CD14-positive monocyte (primary cell): Measurements from ENCODE around the gene DUSP21. TPM values are rescaled to one million over a fixed set of nuclear protein-coding genes. Genes with fewer than 3 reads are reported as not detected.

ENCODE experiments used
- DNase-seq, 3 donors: peaks; one replicate each; pipeline ENCODE4 v3.0.0-alpha.2; 2011 to 2022
- H2AFZ ChIP-seq: 2 replicates; pipeline ENCODE4 v1.6.0; 2012; ENCODE audit warnings: mild to moderate bottlenecking, low read depth, low read length, inconsistent platforms; ENCODE audit not compliant: insufficient read depth, poor library complexity, severe bottlenecking
- H3K27ac ChIP-seq, 2 donors: 1 replicate in 1 of 2; 2 replicates in 1 of 2; pipeline ENCODE4 v1.5.1; 2012 to 2013; ENCODE audit warnings: low read length in 2 of 2, control low read depth in 1 of 2, inconsistent platforms in 1 of 2, low read depth in 1 of 2, mild to moderate bottlenecking in 1 of 2
- H3K27me3 ChIP-seq, 2 donors: one replicate each; pipeline versions ENCODE4 v1.6.0 to v1.6.1; 2011 to 2013; ENCODE audit warnings: low read length in 2 of 2; ENCODE audit not compliant: control insufficient read depth in 2 of 2, insufficient read depth in 2 of 2
- H3K36me3 ChIP-seq, 2 donors: replicated peaks in 1 of 2; 1 replicate in 1 of 2; 2 replicates in 1 of 2; pipeline versions ENCODE4 v1.5.1 to v1.6.1; 2012 to 2013; ENCODE audit warnings: low read length in 2 of 2, control low read depth in 1 of 2, inconsistent platforms in 1 of 2, mild to moderate bottlenecking in 1 of 2; ENCODE audit not compliant: insufficient read depth in 2 of 2, control insufficient read depth in 1 of 2
- H3K4me1 ChIP-seq, 2 donors: 1 replicate in 1 of 2; 2 replicates in 1 of 2; pipeline versions ENCODE4 v1.5.1 to v1.6.1; 2012 to 2013; ENCODE audit warnings: low read length in 2 of 2, control low read depth in 1 of 2, inconsistent platforms in 1 of 2, mild to moderate bottlenecking in 1 of 2, moderate library complexity in 1 of 2; ENCODE audit not compliant: insufficient read depth in 2 of 2, control insufficient read depth in 1 of 2
- H3K4me2 ChIP-seq: replicated peaks from 2 replicates; pipeline ENCODE3; 2012; ENCODE audit warnings: low read length, moderate library complexity, mild to moderate bottlenecking; ENCODE audit not compliant: poor library complexity, severe bottlenecking; ENCODE audit errors: extremely low read depth
- H3K4me3 ChIP-seq, 3 experiments: fragments of 200-600 bp in 1 of 3; sonication (generic) in 1 of 3; replicated peaks in 1 of 3; 1 replicate in 2 of 3; 2 replicates in 1 of 3; pipeline ENCODE4 v1.5.1; 2011 to 2013; ENCODE audit warnings: low read length in 3 of 3, mild to moderate bottlenecking in 3 of 3, control low read depth in 2 of 3, low read depth in 2 of 3, inconsistent platforms in 1 of 3, moderate library complexity in 1 of 3
- H3K79me2 ChIP-seq: 2 replicates; pipeline ENCODE4 v1.6.0; 2012; ENCODE audit warnings: mild to moderate bottlenecking, control low read depth, inconsistent platforms, low read length, moderate library complexity; ENCODE audit not compliant: insufficient read depth
- H3K9ac ChIP-seq: 2 replicates; pipeline ENCODE4 v1.6.0; 2017; ENCODE audit warnings: low read length, mild to moderate bottlenecking; ENCODE audit not compliant: insufficient read depth, poor library complexity, severe bottlenecking
- H3K9me3 ChIP-seq, 2 donors: replicated peaks in 1 of 2; 1 replicate in 1 of 2; 2 replicates in 1 of 2; pipeline versions ENCODE4 v1.5.1 to v1.6.1; 2012 to 2013; ENCODE audit warnings: low read length in 2 of 2, control low read depth in 1 of 2; ENCODE audit not compliant: control insufficient read depth in 1 of 2, insufficient read depth in 1 of 2
- H4K20me1 ChIP-seq: 2 replicates; pipeline ENCODE4 v1.6.0; 2012; ENCODE audit warnings: mild to moderate bottlenecking, low read length, control low read depth, moderate library complexity; ENCODE audit not compliant: insufficient read depth
- H3K27ac Mint-ChIP-seq, 7 donors: one replicate each; pipeline ENCODE4 v1.8.0; 2020; ENCODE audit warnings: mild to moderate bottlenecking in 7 of 7, mixed read lengths in 7 of 7, moderate library complexity in 6 of 7, inconsistent platforms in 2 of 7
- H3K27me3 Mint-ChIP-seq, 3 donors: one replicate each; pipeline ENCODE4 v1.8.0; 2021 to 2022; ENCODE audit warnings: low read depth in 3 of 3, mild to moderate bottlenecking in 3 of 3, mixed read lengths in 3 of 3, moderate library complexity in 3 of 3, inconsistent platforms in 1 of 3
- H3K36me3 Mint-ChIP-seq, 2 donors: one replicate each; pipeline ENCODE4 v1.8.0; 2020; ENCODE audit warnings: mixed read lengths in 2 of 2, inconsistent platforms in 1 of 2, mild to moderate bottlenecking in 1 of 2
- H3K4me1 Mint-ChIP-seq: one replicate; pipeline ENCODE4 v1.8.0; 2020; ENCODE audit warnings: mild to moderate bottlenecking, mixed read lengths
- H3K4me3 Mint-ChIP-seq, 2 donors: one replicate each; pipeline ENCODE4 v1.8.0; 2020; ENCODE audit warnings: mild to moderate bottlenecking in 2 of 2, mixed read lengths in 2 of 2, moderate library complexity in 1 of 2
- H3K9me3 Mint-ChIP-seq, 7 donors: one replicate each; pipeline ENCODE4 v1.8.0; 2020 to 2022; ENCODE audit warnings: mixed read lengths in 7 of 7, mild to moderate bottlenecking in 6 of 7, moderate library complexity in 6 of 7, inconsistent platforms in 2 of 7
- CTCF ChIP-seq: fragments of 200-600 bp; IDR thresholded peaks from one replicate; pipeline ENCODE4 v1.8.0; 2022; ENCODE audit warnings: antibody characterized with exemption, mild to moderate bottlenecking
- WGBS: methylation state at CpG from one replicate; pipeline ENCODE4 v1.1.5; 2013; ENCODE audit warnings: missing lambda C conversion rate; ENCODE audit not compliant: insufficient coverage; 5-methylcytosine and 5-hydroxymethylcytosine counted together
- intact Hi-C, 2 donors: fragments of 100-400 bp; cut with micrococcal nuclease; formaldehyde crosslinking; loops; one replicate each; pipeline versions ENCODE4 v1.15.0 to v1.15.1; 2023
- polyA plus RNA-seq, 3 donors: library from polyadenylated mRNA; depleted of rRNA in 1 of 3; unstranded in 2 of 3; stranded (reverse) in 1 of 3; fragments of 300-500 nt in 2 of 3; fragments of >200 nt in 1 of 3; fragmentation: Illumina TruSeq in 2 of 3; gene quantifications; 1 replicate in 2 of 3; 2 replicates in 1 of 3; pipeline ENCODE4 v1.2.3, GENCODE V29; 2012 to 2021

The DUSP21 gene
- polyA plus RNA-seq, 3 donors = not detected

- H3K36me3 Mint-ChIP-seq = no peaks in the 10 kb centered on the region
- no peak overlapping the region for H3K4me3 Mint-ChIP-seq
- no peak for TF ChIP-seq CTCF
- Histone ChIP-seq H3K4me1 (no peaks in the 10 kb centered on the region), H3K27ac (no peak overlapping the region), H3K79me2 (no peaks in the 10 kb centered on the region), H3K27me3 (no peaks in the 10 kb centered on the region), H3K4me3 (no peak overlapping the region), H4K20me1 (no peaks in the 10 kb centered on the region), H3K9ac (no peak overlapping the region), H2AFZ (no peak overlapping the region), H3K9me3 (no peaks in the 10 kb centered on the region), H3K36me3 (no peaks in the 10 kb centered on the region), H3K4me2 (no peak overlapping the region)
- peaks cover 0 to 11% (median 0%) of the 10 kb centered on the region in 3 donors for H3K27me3 Mint-ChIP-seq
- no peak for DNase-seq
- H3K27ac Mint-ChIP-seq = no peak overlapping the region
- no CpG with 5 or more reads among the region's 4 CpGs for WGBS
- H3K9me3 Mint-ChIP-seq = peaks cover 0 to 2% (median 0%) of the 10 kb centered on the region in 7 donors
- no peaks in the 10 kb centered on the region for H3K4me1 Mint-ChIP-seq
- intact Hi-C loops = no loop called here
Observed at GRCh38 chrX:44828008-44828605, 15.7 kb upstream of the DUSP21 start.

- WGBS = no CpG with 5 or more reads among the region's 2 CpGs
- no peaks in the 10 kb centered on the region for H3K27me3 ChIP-seq
- H2AFZ ChIP-seq = no peak overlapping the region
- no peak for DNase-seq
- Mint-ChIP-seq H3K9me3 (peaks cover 0 to 2% (median 0%) of the 10 kb centered on the region in 7 donors), H3K4me3 (no peak overlapping the region), H3K27ac (no peak overlapping the region), H3K27me3 (peaks cover 0 to 9% (median 0%) of the 10 kb centered on the region in 3 donors), H3K4me1 (no peaks in the 10 kb centered on the region), H3K36me3 (no peaks in the 10 kb centered on the region)
- H3K27ac ChIP-seq = no peak overlapping the region
- no peak overlapping the region for H3K9ac ChIP-seq
- H3K4me3 ChIP-seq = no peak overlapping the region
- no peaks in the 10 kb centered on the region for H3K4me1 ChIP-seq
- H3K4me2 ChIP-seq = no peak overlapping the region
- intact Hi-C loops = no loop called here
- H3K36me3 ChIP-seq = no peaks in the 10 kb centered on the region
- H3K79me2 ChIP-seq = no peaks in the 10 kb centered on the region
- H4K20me1 ChIP-seq = no peaks in the 10 kb centered on the region
- no peak for TF ChIP-seq CTCF
- H3K9me3 ChIP-seq = no peaks in the 10 kb centered on the region
Observed at GRCh38 chrX:44829832-44830231, 14.0 kb upstream of the DUSP21 start.
